ENCODE data around the gene AMBP. TPM values are rescaled to one million over a fixed set of nuclear protein-coding genes. Genes with fewer than 3 reads are reported as not detected.

Gene AMBP
- total and polyA plus RNA-seq, 2 of the 13 experiments (the other 11 are each of a cell fraction or from before 2014, with no cell fraction given) = 1,510 to 2,580 TPM

DNA sequence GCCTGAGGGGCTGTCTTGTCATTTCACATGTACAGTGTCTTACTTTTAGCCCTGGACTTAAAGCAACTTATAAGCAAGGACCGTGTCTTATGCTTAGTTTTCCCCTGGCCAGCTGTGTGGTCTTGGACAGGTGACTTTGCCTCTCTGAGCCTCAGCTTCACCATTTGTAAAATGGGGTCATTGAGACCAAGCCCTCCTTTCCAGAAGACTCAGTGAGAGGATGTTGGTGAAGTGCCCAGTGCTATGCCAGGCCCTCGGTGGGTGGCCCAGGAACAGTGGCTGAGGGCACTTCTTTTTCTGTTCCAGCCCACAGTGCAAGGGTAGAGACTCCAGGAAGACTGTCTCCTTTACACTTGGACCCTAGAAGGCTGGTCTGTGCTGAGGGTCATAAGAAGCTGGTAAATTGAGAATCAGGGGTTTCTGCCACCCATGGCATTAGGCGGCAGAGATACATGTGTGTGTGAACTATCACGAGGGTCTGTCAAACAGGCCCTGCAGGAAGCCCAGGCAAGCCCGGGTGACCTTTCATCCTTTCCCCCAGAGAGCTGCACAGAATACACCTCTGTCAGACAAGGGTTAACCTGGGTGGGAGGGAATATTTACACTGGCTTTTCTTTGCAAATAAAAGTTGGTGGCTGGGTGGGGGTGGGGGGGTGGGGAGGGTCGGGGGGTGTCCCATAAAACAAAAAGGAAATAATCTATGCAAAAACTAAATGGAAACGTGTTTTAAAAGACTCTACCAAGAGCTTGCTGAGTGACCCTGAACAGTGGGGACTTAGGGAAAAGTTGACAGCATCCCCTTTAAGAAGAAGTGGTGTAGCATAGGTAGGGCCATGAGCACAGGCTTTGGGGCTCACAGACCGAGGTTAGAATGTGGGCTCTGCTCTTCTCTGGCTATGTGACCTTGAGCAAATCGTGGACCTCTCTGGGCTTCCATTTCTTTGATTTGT is 41.4 kb upstream of the AMBP start (continued):
- TF ChIP-seq, protein P1, sequence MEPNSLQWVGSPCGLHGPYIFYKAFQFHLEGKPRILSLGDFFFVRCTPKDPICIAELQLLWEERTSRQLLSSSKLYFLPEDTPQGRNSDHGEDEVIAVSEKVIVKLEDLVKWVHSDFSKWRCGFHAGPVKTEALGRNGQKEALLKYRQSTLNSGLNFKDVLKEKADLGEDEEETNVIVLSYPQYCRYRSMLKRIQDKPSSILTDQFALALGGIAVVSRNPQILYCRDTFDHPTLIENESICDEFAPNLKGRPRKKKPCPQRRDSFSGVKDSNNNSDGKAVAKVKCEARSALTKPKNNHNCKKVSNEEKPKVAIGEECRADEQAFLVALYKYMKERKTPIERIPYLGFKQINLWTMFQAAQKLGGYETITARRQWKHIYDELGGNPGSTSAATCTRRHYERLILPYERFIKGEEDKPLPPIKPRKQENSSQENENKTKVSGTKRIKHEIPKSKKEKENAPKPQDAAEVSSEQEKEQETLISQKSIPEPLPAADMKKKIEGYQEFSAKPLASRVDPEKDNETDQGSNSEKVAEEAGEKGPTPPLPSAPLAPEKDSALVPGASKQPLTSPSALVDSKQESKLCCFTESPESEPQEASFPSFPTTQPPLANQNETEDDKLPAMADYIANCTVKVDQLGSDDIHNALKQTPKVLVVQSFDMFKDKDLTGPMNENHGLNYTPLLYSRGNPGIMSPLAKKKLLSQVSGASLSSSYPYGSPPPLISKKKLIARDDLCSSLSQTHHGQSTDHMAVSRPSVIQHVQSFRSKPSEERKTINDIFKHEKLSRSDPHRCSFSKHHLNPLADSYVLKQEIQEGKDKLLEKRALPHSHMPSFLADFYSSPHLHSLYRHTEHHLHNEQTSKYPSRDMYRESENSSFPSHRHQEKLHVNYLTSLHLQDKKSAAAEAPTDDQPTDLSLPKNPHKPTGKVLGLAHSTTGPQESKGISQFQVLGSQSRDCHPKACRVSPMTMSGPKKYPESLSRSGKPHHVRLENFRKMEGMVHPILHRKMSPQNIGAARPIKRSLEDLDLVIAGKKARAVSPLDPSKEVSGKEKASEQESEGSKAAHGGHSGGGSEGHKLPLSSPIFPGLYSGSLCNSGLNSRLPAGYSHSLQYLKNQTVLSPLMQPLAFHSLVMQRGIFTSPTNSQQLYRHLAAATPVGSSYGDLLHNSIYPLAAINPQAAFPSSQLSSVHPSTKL (CRISPR knock-in tag; IDR thresholded peaks at IDR 0.05) = peak; percentile 49; the same call in 1 of the 2 replicates
- TF ChIP-seq SALL1 (CRISPR knock-in tag; IDR thresholded peaks at IDR 0.05) (peak; percentile 64), FOXK1 (CRISPR knock-in tag; IDR thresholded peaks at IDR 0.05; ENCODE audit: borderline replicate concordance, low read depth) (peak; percentile 17; the same call in 1 of the 2 replicates), ZFX (CRISPR knock-in tag; IDR thresholded peaks at IDR 0.05; ENCODE audit: low read depth) (peak; percentile 66), CEBPB (IDR thresholded peaks at IDR 0.05; ENCODE audit: borderline replicate concordance, low read depth, low read length) (no peak), NR2F6 (IDR thresholded peaks at IDR 0.05) (peak; percentile 73), NR2F6 (CRISPR knock-in tag; IDR thresholded peaks at IDR 0.05) (peak; percentile 82), BCL6 (CRISPR knock-in tag; IDR thresholded peaks at IDR 0.05) (peak; percentile 71), YEATS4 (CRISPR knock-in tag; IDR thresholded peaks at IDR 0.05; ENCODE audit: borderline replicate concordance) (0 out of 2 replicates have a peak, but pooled peaks have one; percentile 1), ZNF761 (CRISPR knock-in tag; conservative IDR thresholded peaks at IDR 0.05) (0 out of 2 replicates have a peak, but pooled peaks have one; percentile 5), SRF (IDR thresholded peaks at IDR 0.05; ENCODE audit: low read depth, low read length) (no peak), ZEB1 (IDR thresholded peaks at IDR 0.05; ENCODE audit: insufficient replicate concordance, low read depth) (no peak), KDM6A (CRISPR knock-in tag; IDR thresholded peaks at IDR 0.05; ENCODE audit: low read depth) (peak; percentile 16; the same call in 1 of the 2 replicates), ERF (CRISPR knock-in tag; IDR thresholded peaks at IDR 0.05) (0 out of 2 replicates have a peak, but pooled peaks have one; percentile 28), ZNF768 (CRISPR knock-in tag; IDR thresholded peaks at IDR 0.05) (peak; percentile 98), ZNF121 (CRISPR knock-in tag; IDR thresholded peaks at IDR 0.05) (no peak), ZNF263 (CRISPR knock-in tag; IDR thresholded peaks at IDR 0.05) (no peak), ZNF629 (CRISPR knock-in tag; conservative IDR thresholded peaks at IDR 0.05) (peak; percentile 65; the same call in 1 of the 2 replicates), ISL2 (CRISPR knock-in tag; IDR thresholded peaks at IDR 0.05) (no peak)
- TF ChIP-seq, protein P2, sequence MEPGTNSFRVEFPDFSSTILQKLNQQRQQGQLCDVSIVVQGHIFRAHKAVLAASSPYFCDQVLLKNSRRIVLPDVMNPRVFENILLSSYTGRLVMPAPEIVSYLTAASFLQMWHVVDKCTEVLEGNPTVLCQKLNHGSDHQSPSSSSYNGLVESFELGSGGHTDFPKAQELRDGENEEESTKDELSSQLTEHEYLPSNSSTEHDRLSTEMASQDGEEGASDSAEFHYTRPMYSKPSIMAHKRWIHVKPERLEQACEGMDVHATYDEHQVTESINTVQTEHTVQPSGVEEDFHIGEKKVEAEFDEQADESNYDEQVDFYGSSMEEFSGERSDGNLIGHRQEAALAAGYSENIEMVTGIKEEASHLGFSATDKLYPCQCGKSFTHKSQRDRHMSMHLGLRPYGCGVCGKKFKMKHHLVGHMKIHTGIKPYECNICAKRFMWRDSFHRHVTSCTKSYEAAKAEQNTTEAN (CRISPR knock-in tag; conservative IDR thresholded peaks at IDR 0.05) = peak; percentile 59; the same call in 1 of the 2 replicates
- TF ChIP-seq, protein P3, sequence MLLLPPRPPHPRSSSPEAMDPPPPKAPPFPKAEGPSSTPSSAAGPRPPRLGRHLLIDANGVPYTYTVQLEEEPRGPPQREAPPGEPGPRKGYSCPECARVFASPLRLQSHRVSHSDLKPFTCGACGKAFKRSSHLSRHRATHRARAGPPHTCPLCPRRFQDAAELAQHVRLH (CRISPR knock-in tag; IDR thresholded peaks at IDR 0.05; ENCODE audit: borderline replicate concordance, low read depth) = 0 out of 2 replicates have a peak, but pooled peaks have one; percentile 10
- TF ChIP-seq, protein P4, sequence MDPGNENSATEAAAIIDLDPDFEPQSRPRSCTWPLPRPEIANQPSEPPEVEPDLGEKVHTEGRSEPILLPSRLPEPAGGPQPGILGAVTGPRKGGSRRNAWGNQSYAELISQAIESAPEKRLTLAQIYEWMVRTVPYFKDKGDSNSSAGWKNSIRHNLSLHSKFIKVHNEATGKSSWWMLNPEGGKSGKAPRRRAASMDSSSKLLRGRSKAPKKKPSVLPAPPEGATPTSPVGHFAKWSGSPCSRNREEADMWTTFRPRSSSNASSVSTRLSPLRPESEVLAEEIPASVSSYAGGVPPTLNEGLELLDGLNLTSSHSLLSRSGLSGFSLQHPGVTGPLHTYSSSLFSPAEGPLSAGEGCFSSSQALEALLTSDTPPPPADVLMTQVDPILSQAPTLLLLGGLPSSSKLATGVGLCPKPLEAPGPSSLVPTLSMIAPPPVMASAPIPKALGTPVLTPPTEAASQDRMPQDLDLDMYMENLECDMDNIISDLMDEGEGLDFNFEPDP (CRISPR knock-in tag; conservative IDR thresholded peaks at IDR 0.05) = no peak
- TF ChIP-seq, protein P5, sequence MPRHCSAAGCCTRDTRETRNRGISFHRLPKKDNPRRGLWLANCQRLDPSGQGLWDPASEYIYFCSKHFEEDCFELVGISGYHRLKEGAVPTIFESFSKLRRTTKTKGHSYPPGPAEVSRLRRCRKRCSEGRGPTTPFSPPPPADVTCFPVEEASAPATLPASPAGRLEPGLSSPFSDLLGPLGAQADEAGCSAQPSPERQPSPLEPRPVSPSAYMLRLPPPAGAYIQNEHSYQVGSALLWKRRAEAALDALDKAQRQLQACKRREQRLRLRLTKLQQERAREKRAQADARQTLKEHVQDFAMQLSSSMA (CRISPR knock-in tag; IDR thresholded peaks at IDR 0.05) = no peak
